Posterior cingulate gyrus (tissue), 11 donors: ENCODE data around the gene ENO2.

Source experiments
- DNase-seq, 10 donors: peaks; one replicate each; pipeline versions ENCODE4 v3.0.0 to v3.0.0-alpha.2; 2020 to 2021; ENCODE audit warnings: mixed read lengths in 3 of 10
- intact Hi-C: fragments of 100-400 bp; cut with DNase I; formaldehyde crosslinking; loops from one replicate; pipeline ENCODE4 v1.15.1; 2023

The ENO2 gene

DNA sequence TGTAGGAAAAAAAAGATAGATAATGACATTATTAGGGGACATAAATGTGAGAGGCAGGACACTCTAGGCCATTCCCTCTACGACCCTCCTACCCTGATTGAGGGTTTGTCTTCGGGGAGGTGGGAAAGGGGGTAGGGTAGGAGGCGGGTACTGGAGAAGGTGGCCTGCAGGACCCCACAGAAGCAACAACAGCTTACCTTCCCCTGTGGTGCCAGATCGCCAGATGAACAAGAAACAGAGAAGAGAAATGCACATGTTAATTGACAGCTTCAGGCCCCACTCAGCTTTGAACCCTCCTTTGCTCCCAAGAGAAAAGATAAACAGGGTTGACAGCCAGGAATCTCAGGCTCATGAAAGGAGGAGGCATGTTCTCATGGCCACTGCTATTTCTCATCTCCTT, 51.3 kb downstream of the ENO2 start:
- DNase-seq = peak in 2 of 10 donors; percentile 12 to 27

DNA sequence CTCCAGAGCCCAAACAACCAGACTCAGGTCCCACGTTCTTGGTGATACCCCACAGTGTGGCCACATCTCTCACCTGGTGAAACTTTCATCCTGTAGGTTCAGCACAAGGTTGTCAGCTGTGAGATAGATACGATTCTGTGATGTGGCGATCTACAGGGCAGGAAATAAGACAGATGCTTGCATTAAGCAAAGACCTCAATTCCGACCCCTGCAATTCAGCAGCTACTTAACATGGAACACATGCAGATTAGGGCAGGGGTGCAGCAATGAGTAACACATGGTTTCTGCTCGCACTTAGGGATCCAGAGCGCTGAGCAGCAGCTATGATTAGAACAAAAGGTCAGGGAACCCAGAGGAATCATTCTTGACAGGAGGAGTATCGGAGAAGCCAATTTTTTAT, 52.0 kb downstream of the ENO2 start:
- intact Hi-C loops = no loop called here
- no peak for DNase-seq

More for the DNA sequence above, 51.3 kb downstream of the ENO2 start:
- intact Hi-C loops = loop anchor here (1.0 kb wide), 1 partner anchor 21 kb away; the partner anchor contains the start of gene C12orf57

DNA sequence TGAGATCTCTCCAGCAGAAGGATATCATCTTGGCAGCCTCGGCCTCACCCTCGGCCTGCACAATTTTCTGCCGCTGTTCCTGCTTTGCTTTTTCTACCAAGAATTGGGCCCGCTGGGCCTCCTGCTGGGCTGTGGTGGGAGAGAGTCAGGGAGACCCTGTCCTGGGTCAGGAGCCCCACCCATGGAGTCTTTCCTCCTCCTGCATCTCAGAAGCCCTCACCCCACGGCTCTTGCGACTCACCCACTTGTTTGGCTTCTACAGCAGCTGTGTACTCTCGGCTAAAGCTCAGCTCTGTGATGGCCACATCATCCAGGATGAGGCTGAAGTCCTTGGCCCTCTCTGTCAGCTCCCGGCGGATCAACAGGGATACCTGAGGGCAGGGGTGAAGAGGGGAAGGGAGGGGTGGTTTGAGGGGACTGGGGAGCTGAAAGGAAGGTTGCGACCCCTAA, 53.3 kb downstream of the ENO2 start:
- intact Hi-C loops = loop anchor here (2.0 kb wide), 1 partner anchor 29 kb away; no protein-coding TSS in a partner anchor
- peak in 2 of 10 donors; percentile 18 to 42 for DNase-seq

DNA sequence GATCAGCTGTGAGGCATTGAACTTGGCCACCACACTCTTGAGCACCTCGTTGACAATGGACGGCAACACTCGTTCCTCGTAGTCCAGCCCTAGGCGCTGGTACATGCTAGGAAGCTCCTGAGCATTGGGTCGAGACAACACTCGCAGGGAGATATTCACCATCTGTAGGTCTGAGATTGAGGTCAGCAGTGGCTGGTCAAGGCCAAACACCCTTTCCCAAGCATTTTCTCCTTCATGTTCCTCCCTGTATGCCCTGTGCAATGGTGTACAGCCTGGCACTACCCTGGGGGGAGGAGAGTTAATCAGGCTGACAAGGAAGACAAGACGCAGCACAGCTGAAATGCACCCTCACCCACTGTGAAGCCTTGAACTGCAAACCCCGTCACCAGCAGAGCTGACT, 54.0 kb downstream of the ENO2 start:
- DNase-seq = peak in 2 of 10 donors; percentile 31 to 49
- intact Hi-C loops = loop anchor here (2.0 kb wide), 1 partner anchor 30 kb away; no protein-coding TSS in a partner anchor

DNA sequence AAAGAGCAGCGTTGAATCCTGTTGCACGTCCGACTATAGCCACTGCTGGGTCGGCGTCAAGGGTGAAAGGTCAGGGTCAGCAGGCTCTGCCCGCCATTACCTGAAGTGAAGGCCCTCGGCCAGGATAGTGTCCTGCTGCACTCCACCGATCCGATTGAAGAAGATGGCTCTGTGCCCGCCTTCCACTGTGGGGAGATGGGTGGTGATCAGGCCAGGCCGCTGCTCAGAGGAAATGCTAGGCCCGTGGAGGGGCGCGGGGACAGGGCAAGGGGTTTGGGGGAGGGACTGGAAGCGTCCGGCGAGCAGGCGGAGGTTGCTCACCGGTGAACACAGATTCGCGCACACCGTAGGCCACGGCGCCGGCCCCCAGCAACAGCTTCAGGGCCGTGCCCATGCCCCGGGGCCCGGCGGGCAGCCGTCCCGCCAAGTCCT, 55.7 kb downstream of the ENO2 start:
- intact Hi-C loops = loop anchor here (1.0 to 10.0 kb wide), 2 partner anchors 48 to 125 kb away; partner anchors contain the start of genes C1R and LPCAT3
- peak in 1 of 10 donors; percentile 84 for DNase-seq
